PC-9 (cell line): Measurements from ENCODE around the gene ACP3. TPM values are rescaled to one million over a fixed set of nuclear protein-coding genes. Genes with fewer than 3 reads are reported as not detected.

Experiments used
- BruUV-seq: library from RNA; stranded (reverse); fragments of 400-500 nt; replicated peaks from 2 replicates; lab custom pipeline; 2021; lab: Mats Ljungman, UMichigan
- CTCF ChIA-PET: fragments of 300-600 bp; sonication (Branson Sonifier 250); formaldehyde crosslinking; loops from one replicate; lab custom pipeline; 2022; ENCODE audit warnings: antibody characterized with exemption; lab: Charles Lee
- POLR2A ChIA-PET: fragments of 300-600 bp; sonication (Branson Sonifier 250); formaldehyde crosslinking; loops from one replicate; lab custom pipeline; 2022; ENCODE audit warnings: antibody characterized with exemption; ENCODE audit not compliant: unreplicated experiment; lab: Charles Lee
- DNase-seq, 2 experiments: peaks; one replicate each; pipeline versions ENCODE4 v3.0.0 to v3.0.0-alpha.2; 2015 to 2022; ENCODE audit warnings: mixed read lengths in 1 of 2
- H2AFZ ChIP-seq: fragments of 200-600 bp; sonication (generic); 2 replicates; pipeline ENCODE4 v1.8.1; 2017; ENCODE audit warnings: antibody characterized with exemption
- H3F3A ChIP-seq: fragments of 200-600 bp; sonication (generic); 2 replicates; pipeline ENCODE4 v1.8.1; 2017; ENCODE audit warnings: antibody characterized with exemption, mild to moderate bottlenecking, low read depth; ENCODE audit not compliant: insufficient read depth
- H3K27ac ChIP-seq: fragments of 200-600 bp; sonication (generic); 2 replicates; pipeline ENCODE4 v1.6.1; 2016; ENCODE audit warnings: mixed run types
- H3K27me3 ChIP-seq: fragments of 200-600 bp; sonication (generic); 2 replicates; pipeline ENCODE4 v1.6.1; 2016; ENCODE audit warnings: low read depth, mixed run types; ENCODE audit not compliant: insufficient read depth
- H3K36me3 ChIP-seq: fragments of 200-600 bp; sonication (generic); 2 replicates; pipeline ENCODE4 v1.6.1; 2016; ENCODE audit warnings: low read depth, mixed run types
- H3K4me1 ChIP-seq: fragments of 200-600 bp; sonication (generic); replicated peaks from 2 replicates; pipeline ENCODE4 v1.6.1; 2016; ENCODE audit warnings: mixed run types; ENCODE audit not compliant: insufficient read depth
- H3K4me2 ChIP-seq: fragments of 200-600 bp; sonication (generic); 2 replicates; pipeline ENCODE4 v1.6.1; 2017; ENCODE audit warnings: mixed run types
- H3K4me3 ChIP-seq: fragments of 200-600 bp; sonication (generic); 2 replicates; pipeline ENCODE4 v1.6.1; 2016; ENCODE audit warnings: mixed run types
- H3K79me2 ChIP-seq: fragments of 200-600 bp; sonication (generic); 2 replicates; pipeline ENCODE4 v1.6.1; 2017; ENCODE audit warnings: low read depth, mixed run types
- H3K9me2 ChIP-seq: fragments of 200-600 bp; sonication (generic); 2 replicates; pipeline ENCODE4 v1.8.1; 2017; ENCODE audit warnings: mild to moderate bottlenecking; ENCODE audit not compliant: insufficient read depth
- H3K9me3 ChIP-seq: fragments of 200-600 bp; sonication (generic); 2 replicates; pipeline ENCODE4 v1.8.1; 2016; ENCODE audit warnings: low read depth; ENCODE audit not compliant: insufficient read depth
- H4K20me1 ChIP-seq: fragments of 200-600 bp; sonication (generic); 2 replicates; pipeline ENCODE4 v1.8.1; 2017; ENCODE audit not compliant: insufficient read depth
- EZH2 ChIP-seq: fragments of 200-600 bp; sonication (generic); IDR thresholded peaks from 2 replicates; pipeline ENCODE4 v1.8.0; 2017; ENCODE audit warnings: antibody characterized with exemption, low read depth
- intact Hi-C: fragments of 100-400 bp; cut with micrococcal nuclease; formaldehyde crosslinking; loops from one replicate; pipeline ENCODE4 v1.10.0; 2022; ENCODE audit not compliant: unreplicated experiment
- total RNA-seq: library from RNA; stranded (reverse); gene quantifications from 2 replicates; pipeline ENCODE4 v1.2.3, GENCODE V29; 2021
- TF ChIP-seq, protein P1 (sequence below): fragments of 200-600 bp; sonication (generic); conservative IDR thresholded peaks from 2 replicates; pipeline ENCODE4 v1.6.1; 2017; ENCODE audit warnings: mixed run types, antibody characterized with exemption, mild to moderate bottlenecking, moderate library complexity

The ACP3 gene
- total RNA-seq, 1 experiment from 2014 or later, result 3.5 TPM

DNA sequence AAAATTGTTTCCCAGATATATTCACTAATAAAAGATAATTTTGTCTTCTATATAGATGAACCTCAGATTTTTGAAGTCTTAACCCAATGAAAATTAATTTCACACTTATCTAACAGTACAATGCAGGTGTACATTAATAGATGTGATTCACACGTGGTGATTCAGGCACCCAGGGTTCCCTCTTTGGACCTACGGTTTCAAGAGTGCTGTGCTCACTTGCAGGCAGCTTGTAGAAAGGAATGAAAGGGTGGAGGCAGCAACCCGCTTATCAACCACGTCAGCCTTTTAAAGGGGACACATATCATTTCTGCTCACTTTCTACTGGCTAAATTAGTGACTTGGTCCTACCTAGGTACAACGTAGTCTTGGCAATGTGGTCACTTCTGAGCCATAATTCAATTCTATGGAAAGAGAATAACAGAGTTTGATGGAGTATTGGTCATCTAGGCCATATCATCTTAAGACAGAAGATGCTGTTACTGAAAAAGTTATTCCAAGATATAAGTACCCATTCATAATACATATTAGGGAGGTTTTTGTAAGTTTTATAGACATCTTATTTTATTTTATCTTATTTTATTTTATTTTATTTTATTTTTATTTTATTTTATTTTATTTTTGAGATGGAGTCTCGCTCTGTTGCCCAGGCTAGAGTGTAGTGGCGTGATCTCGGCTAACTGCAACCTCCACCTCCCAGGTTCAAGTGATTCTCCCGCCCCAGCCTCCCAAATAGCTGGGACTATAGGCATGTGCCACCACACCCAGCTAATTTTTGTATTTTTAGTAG lies 37.9 kb downstream of the ACP3 start:
- intact Hi-C loops, result no loop called here
- Histone ChIP-seq H2AFZ (no peak overlapping the region), H3K36me3 (no peaks in the 10 kb centered on the region), H3K9me3 (no peaks in the 10 kb centered on the region), H3K4me3 (no peak overlapping the region), H3K9me2 (no peaks in the 10 kb centered on the region), H3K79me2 (no peaks in the 10 kb centered on the region), H3K27ac (no peak overlapping the region), H3K4me1 (peaks cover 7% of the 10 kb centered on the region; the same call in 1 of the 2 replicates), H3F3A (no peaks in the 10 kb centered on the region), H3K27me3 (no peaks in the 10 kb centered on the region), H3K4me2 (no peak overlapping the region), H4K20me1 (no peaks in the 10 kb centered on the region)
- POLR2A ChIA-PET, result interaction anchor here (0.6 kb wide), 1 partner anchor 156 kb away, joined by 5 read pairs; no protein-coding TSS in a partner anchor
- DNase-seq, result no peak
- CTCF ChIA-PET, result interaction anchor here (0.6 kb wide), 2 partner anchors 269 to 377 kb away, joined by 3 to 8 read pairs; no protein-coding TSS in a partner anchor
- no TSS peak for BruUV-seq
- TF ChIP-seq, protein P1, sequence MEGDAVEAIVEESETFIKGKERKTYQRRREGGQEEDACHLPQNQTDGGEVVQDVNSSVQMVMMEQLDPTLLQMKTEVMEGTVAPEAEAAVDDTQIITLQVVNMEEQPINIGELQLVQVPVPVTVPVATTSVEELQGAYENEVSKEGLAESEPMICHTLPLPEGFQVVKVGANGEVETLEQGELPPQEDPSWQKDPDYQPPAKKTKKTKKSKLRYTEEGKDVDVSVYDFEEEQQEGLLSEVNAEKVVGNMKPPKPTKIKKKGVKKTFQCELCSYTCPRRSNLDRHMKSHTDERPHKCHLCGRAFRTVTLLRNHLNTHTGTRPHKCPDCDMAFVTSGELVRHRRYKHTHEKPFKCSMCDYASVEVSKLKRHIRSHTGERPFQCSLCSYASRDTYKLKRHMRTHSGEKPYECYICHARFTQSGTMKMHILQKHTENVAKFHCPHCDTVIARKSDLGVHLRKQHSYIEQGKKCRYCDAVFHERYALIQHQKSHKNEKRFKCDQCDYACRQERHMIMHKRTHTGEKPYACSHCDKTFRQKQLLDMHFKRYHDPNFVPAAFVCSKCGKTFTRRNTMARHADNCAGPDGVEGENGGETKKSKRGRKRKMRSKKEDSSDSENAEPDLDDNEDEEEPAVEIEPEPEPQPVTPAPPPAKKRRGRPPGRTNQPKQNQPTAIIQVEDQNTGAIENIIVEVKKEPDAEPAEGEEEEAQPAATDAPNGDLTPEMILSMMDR, result no peak
- no peak for TF ChIP-seq EZH2

DNA sequence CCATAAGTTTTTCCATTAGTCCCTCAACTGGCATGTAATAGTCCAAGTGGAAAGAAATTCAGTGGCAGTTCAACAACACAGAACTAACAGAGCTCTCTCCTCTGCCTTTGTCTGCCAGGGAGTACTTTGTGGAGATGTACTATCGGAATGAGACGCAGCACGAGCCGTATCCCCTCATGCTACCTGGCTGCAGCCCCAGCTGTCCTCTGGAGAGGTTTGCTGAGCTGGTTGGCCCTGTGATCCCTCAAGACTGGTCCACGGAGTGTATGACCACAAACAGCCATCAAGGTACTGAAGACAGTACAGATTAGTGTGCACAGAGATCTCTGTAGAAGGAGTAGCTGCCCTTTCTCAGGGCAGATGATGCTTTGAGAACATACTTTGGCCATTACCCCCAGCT lies 39.4 kb downstream of the ACP3 start:
- no peaks in the 10 kb centered on the region for H3F3A ChIP-seq
- H2AFZ ChIP-seq, result no peak overlapping the region
- no peaks in the 10 kb centered on the region for H3K36me3 ChIP-seq
- CTCF ChIA-PET, result no interaction called here
- no peaks in the 10 kb centered on the region for H4K20me1 ChIP-seq
- POLR2A ChIA-PET, result no interaction called here
- no peaks in the 10 kb centered on the region for H3K9me3 ChIP-seq
- H3K4me2 ChIP-seq, result no peak overlapping the region
- no peak for DNase-seq
- BruUV-seq, result no TSS peak
- H3K27ac ChIP-seq, result no peak overlapping the region
- no peaks in the 10 kb centered on the region for H3K79me2 ChIP-seq
- no peak overlapping the region for H3K4me3 ChIP-seq
- H3K9me2 ChIP-seq, result no peaks in the 10 kb centered on the region
- peaks cover 7% of the 10 kb centered on the region; the same call in 1 of the 2 replicates for H3K4me1 ChIP-seq
- no peaks in the 10 kb centered on the region for H3K27me3 ChIP-seq
- intact Hi-C loops, result no loop called here
- no peak for TF ChIP-seq EZH2
- TF ChIP-seq, protein P1, result no peak

DNA sequence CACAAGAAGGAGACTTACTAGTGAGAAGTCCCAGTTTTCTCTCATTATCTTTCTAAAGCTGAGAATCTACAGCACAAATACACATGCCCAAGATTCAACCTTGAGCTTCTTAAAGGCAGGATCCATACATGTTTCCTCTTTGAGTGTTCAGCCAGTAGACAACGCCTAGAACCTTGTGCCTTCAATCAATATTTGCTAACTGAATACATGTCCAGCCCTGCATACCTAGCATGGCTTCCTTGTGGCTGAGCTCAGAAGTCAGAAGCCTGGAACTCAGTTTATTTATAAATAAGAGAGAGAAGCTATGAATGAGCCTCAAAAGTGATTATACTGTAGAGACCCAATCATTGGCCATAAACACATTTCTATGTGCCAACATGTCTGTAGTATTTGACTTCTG lies 43.5 kb downstream of the ACP3 start:
- Histone ChIP-seq H4K20me1 (no peaks in the 10 kb centered on the region), H3K27me3 (no peaks in the 10 kb centered on the region), H3K36me3 (no peaks in the 10 kb centered on the region), H3K4me2 (no peak overlapping the region), H2AFZ (no peak overlapping the region), H3K4me1 (no peaks in the 10 kb centered on the region), H3K9me2 (no peaks in the 10 kb centered on the region), H3K27ac (no peak overlapping the region), H3K79me2 (no peaks in the 10 kb centered on the region), H3K4me3 (no peak overlapping the region), H3F3A (no peaks in the 10 kb centered on the region), H3K9me3 (no peaks in the 10 kb centered on the region)
- ChIA-PET POLR2A (no interaction called here), CTCF (no interaction called here)
- intact Hi-C loops, result no loop called here
- DNase-seq, result no peak
- TF ChIP-seq EZH2, result no peak
- TF ChIP-seq, protein P1, result no peak
- no TSS peak for BruUV-seq
